DND-41 (cell line): ENCODE results near the gene GRID1.

Experiments
- ATAC-seq: fragments of 200-7000 bp; cut with Tn5 transposase; 3 replicates; pipeline ENCODE4 v1.9.1; 2021; ENCODE audit warnings: low read depth; ENCODE audit not compliant: insufficient read depth
- DNase-seq: peaks from one replicate; pipeline ENCODE4 v3.0.0-alpha.2; 2020
- H2AFZ ChIP-seq: 2 replicates; pipeline ENCODE4 v1.6.0; 2012; ENCODE audit warnings: low read depth, low read length
- H3K27ac ChIP-seq: 2 replicates; pipeline ENCODE4 v1.5.1; 2012; ENCODE audit warnings: low read length, inconsistent platforms
- H3K27me3 ChIP-seq: fragments of 200-600 bp; sonication (generic); 2 replicates; pipeline ENCODE4 v1.6.0; 2012; ENCODE audit warnings: low read length, mild to moderate bottlenecking, inconsistent platforms; ENCODE audit not compliant: insufficient read depth, poor library complexity
- H3K36me3 ChIP-seq: 2 replicates; pipeline ENCODE4 v1.5.1; 2012; ENCODE audit warnings: low read length, inconsistent platforms; ENCODE audit not compliant: insufficient read depth
- H3K4me1 ChIP-seq: 2 replicates; pipeline ENCODE4 v1.5.1; 2012; ENCODE audit warnings: mild to moderate bottlenecking, low read length; ENCODE audit not compliant: insufficient read depth
- H3K4me2 ChIP-seq: 2 replicates; pipeline ENCODE4 v1.6.0; 2012; ENCODE audit warnings: mild to moderate bottlenecking, moderate library complexity, low read length, inconsistent platforms; ENCODE audit not compliant: insufficient read depth
- H3K4me3 ChIP-seq, 2 experiments: fragments of 200-600 bp in 1 of 2; shearing (Covaris generic) in 1 of 2; 2 replicates each; pipeline ENCODE4 v1.5.1; 2012 to 2016; ENCODE audit warnings: inconsistent platforms in 2 of 2, low read length in 2 of 2, mild to moderate bottlenecking in 2 of 2, low read depth in 1 of 2, moderate library complexity in 1 of 2
- H3K79me2 ChIP-seq: 2 replicates; pipeline ENCODE4 v1.6.0; 2012; ENCODE audit warnings: low read length, inconsistent platforms; ENCODE audit not compliant: insufficient read depth
- H3K9ac ChIP-seq: 2 replicates; pipeline ENCODE4 v1.6.0; 2012; ENCODE audit warnings: low read depth, mild to moderate bottlenecking, inconsistent platforms, low read length, moderate library complexity
- H3K9me3 ChIP-seq: 2 replicates; pipeline ENCODE4 v1.5.1; 2012; ENCODE audit warnings: low read length, moderate library complexity, mild to moderate bottlenecking, inconsistent platforms; ENCODE audit not compliant: insufficient read depth, severe bottlenecking
- H4K20me1 ChIP-seq: 2 replicates; pipeline ENCODE4 v1.6.0; 2012; ENCODE audit warnings: low read length; ENCODE audit not compliant: insufficient read depth
- EZH2 ChIP-seq: IDR thresholded peaks from 3 replicates; pipeline ENCODE4 v1.6.1; 2012; ENCODE audit warnings: borderline replicate concordance, low read depth, mild to moderate bottlenecking, moderate library complexity, low read length, inconsistent platforms; ENCODE audit not compliant: severe bottlenecking
- TF ChIP-seq, protein P1 (sequence below): IDR thresholded peaks from 2 replicates; pipeline ENCODE4 v1.5.1; 2012; ENCODE audit warnings: borderline replicate concordance, low read length, moderate library complexity, mild to moderate bottlenecking; ENCODE audit not compliant: poor library complexity, severe bottlenecking; ENCODE audit errors: extremely low read depth

Gene GRID1

DNA sequence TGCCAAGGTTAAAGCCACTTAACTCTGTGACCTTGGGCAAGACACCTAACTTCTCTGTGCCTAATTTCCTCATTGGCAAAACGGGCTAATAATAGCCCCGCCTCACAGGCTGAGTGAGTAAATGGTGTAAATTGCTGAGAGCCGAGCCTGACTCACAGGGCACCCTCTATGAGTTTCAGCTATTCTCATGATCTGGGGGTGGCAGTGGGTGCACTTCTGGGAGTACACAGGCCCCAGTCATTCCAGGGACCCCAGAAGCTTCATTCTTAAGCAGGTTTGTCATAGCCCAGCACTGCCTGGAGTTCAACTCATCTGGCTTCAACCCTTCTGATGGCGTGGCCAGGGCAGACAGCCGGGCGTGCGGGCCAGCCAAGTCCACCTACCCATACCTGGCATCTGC, 137.2 kb downstream of the GRID1 start:
- no peaks in the 10 kb centered on the region for H4K20me1 ChIP-seq

DNA sequence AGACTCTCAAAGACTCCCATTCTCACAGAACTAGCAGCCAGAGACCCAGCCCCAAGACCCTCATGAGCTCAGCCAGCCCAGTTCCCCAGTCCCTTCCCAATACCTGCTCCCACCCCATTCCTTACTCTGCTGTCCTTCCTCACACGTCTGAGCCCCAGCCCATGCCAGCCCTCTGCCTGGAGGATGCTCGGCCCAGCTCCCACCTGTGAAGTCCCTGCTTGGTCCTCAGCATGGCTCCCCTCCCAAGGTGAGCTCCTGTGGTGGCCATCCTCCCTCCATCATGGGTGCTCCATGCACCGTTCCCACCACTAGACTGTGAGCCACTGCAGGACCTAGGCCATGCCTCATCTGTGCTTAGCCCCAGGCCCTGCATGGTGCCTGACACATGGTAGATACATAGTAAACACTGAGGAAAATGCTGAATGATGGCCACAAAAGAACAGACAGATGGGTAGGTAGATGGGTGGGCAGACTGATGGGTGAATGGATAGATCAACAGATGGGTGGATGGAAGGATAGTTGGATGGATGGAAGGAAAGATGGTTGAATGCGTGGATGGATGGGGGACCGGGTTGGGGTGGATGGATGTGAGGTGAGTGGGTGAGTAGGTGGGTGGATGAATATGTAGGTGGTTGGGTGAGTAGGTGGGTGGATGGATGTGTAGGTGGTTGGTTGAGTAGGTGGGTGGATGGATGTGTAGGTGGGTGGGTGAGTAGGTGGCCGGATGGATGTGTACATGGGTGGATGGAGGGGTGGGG, 138.9 kb downstream of the GRID1 start:
- Histone ChIP-seq H3K9ac (no peak overlapping the region), H3K4me2 (no peak overlapping the region), H3K9me3 (no peaks in the 10 kb centered on the region), H3K4me3 (no peak overlapping the region), H4K20me1 (no peaks in the 10 kb centered on the region), H2AFZ (no peak overlapping the region), H3K27ac (no peak overlapping the region), H3K36me3 (no peaks in the 10 kb centered on the region), H3K79me2 (no peaks in the 10 kb centered on the region), H3K27me3 (no peaks in the 10 kb centered on the region), H3K4me1 (no peaks in the 10 kb centered on the region)
- no peak for DNase-seq
- ATAC-seq, result no peak
- TF ChIP-seq, protein P1, sequence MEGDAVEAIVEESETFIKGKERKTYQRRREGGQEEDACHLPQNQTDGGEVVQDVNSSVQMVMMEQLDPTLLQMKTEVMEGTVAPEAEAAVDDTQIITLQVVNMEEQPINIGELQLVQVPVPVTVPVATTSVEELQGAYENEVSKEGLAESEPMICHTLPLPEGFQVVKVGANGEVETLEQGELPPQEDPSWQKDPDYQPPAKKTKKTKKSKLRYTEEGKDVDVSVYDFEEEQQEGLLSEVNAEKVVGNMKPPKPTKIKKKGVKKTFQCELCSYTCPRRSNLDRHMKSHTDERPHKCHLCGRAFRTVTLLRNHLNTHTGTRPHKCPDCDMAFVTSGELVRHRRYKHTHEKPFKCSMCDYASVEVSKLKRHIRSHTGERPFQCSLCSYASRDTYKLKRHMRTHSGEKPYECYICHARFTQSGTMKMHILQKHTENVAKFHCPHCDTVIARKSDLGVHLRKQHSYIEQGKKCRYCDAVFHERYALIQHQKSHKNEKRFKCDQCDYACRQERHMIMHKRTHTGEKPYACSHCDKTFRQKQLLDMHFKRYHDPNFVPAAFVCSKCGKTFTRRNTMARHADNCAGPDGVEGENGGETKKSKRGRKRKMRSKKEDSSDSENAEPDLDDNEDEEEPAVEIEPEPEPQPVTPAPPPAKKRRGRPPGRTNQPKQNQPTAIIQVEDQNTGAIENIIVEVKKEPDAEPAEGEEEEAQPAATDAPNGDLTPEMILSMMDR, result no peak
- no peak for TF ChIP-seq EZH2

More for the DNA sequence above, 137.2 kb downstream of the GRID1 start:
- H3K9ac ChIP-seq, result no peak overlapping the region
- no peak overlapping the region for H3K27ac ChIP-seq
- TF ChIP-seq, protein P1, result no peak
- no peak for TF ChIP-seq EZH2
- DNase-seq, result no peak
- H3K4me1 ChIP-seq, result no peaks in the 10 kb centered on the region
- no peak overlapping the region for H3K4me2 ChIP-seq
- no peaks in the 10 kb centered on the region for H3K79me2 ChIP-seq
- ATAC-seq, result no peak
- H2AFZ ChIP-seq, result no peak overlapping the region
- H3K36me3 ChIP-seq, result no peaks in the 10 kb centered on the region
- no peak overlapping the region for H3K4me3 ChIP-seq
- H3K27me3 ChIP-seq, result no peaks in the 10 kb centered on the region
- H3K9me3 ChIP-seq, result no peaks in the 10 kb centered on the region

DNA sequence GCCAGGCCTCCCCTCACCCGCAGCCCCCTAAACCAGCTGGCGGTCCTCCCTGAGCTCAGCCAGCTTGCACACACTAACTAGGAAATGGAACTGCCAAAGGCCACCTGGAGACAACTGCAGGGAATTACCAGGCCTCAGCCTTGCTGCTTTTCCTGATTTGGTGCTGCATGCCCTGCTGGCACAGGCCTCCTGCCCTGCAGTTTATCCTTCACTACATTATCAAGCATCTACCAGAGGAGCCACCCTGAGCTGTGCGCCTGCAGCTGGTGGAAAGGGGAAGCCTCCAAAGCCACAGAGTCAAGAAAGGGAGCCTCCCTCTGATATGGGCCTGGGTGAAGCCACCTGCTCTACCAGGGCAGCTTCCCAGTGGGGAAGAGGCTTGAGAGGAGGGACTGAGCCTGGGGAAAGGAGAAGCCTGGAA, 139.8 kb downstream of the GRID1 start:
- no peaks in the 10 kb centered on the region for H3K9me3 ChIP-seq
- no peak overlapping the region for H3K9ac ChIP-seq
- H3K4me1 ChIP-seq, result no peaks in the 10 kb centered on the region
- ATAC-seq, result no peak
- DNase-seq, result no peak
- no peak overlapping the region for H3K27ac ChIP-seq
- no peaks in the 10 kb centered on the region for H3K27me3 ChIP-seq
- H3K79me2 ChIP-seq, result no peaks in the 10 kb centered on the region
- H3K4me3 ChIP-seq, result no peak overlapping the region
- H3K36me3 ChIP-seq, result no peaks in the 10 kb centered on the region
- no peak overlapping the region for H2AFZ ChIP-seq
- no peaks in the 10 kb centered on the region for H4K20me1 ChIP-seq
- TF ChIP-seq, protein P1, result no peak
- TF ChIP-seq EZH2, result no peak
- H3K4me2 ChIP-seq, result no peak overlapping the region
